ENCODE results near the gene CACHD1.
A peak's percentile ranks its signal among the peaks of the same experiment; 100 is the strongest.

DNA sequence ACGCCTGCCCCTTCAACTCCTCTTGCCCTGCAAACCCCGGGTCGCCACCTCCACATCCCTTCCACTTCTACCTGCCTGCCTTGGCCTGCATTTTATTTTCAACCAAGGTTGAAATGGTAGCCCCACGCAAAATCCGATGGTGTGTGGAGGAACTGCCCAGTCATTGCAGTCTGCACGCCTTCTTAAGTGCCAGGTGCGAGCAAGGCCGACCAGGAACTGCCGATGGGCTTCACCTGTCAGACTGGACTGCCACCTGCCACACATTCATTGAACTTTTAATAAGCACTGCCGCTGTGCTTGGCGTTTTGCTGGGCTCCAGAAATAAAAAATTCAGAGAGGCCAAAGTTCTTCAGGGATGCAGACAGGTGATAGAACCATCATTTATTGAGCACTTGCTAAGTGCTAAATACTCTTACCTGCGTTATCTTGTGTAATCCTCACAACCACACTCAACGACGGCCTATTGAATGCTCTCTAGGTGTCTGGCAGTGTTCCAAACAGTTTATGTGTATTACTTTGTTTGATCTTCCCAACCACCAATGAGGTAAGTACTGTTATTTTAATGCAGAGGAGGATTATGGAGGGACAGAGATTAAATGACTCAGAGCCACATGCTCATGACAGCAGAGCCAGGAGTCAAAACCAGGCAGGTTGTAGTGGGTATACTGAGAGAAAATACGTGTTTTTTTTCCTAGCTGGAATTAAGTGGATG lies 36.2 kb downstream of the CACHD1 start:
- TF ChIP-seq, protein P1, sequence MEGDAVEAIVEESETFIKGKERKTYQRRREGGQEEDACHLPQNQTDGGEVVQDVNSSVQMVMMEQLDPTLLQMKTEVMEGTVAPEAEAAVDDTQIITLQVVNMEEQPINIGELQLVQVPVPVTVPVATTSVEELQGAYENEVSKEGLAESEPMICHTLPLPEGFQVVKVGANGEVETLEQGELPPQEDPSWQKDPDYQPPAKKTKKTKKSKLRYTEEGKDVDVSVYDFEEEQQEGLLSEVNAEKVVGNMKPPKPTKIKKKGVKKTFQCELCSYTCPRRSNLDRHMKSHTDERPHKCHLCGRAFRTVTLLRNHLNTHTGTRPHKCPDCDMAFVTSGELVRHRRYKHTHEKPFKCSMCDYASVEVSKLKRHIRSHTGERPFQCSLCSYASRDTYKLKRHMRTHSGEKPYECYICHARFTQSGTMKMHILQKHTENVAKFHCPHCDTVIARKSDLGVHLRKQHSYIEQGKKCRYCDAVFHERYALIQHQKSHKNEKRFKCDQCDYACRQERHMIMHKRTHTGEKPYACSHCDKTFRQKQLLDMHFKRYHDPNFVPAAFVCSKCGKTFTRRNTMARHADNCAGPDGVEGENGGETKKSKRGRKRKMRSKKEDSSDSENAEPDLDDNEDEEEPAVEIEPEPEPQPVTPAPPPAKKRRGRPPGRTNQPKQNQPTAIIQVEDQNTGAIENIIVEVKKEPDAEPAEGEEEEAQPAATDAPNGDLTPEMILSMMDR (IDR thresholded peaks at IDR 0.05), result peak in 1 of 5 experiments; percentile 16
- TF ChIP-seq POLR2A (IDR thresholded peaks at IDR 0.05), result peak; percentile 34
- TF ChIP-seq POLR2AphosphoS5 (IDR thresholded peaks at IDR 0.05), result peak in 1 of 3 donors; percentile 22
